ENCODE measurements around the gene SUPT4H1. TPM values are rescaled to one million over a fixed set of nuclear protein-coding genes. Genes with fewer than 3 reads are reported as not detected.

Gene SUPT4H1
- total and polyA plus RNA-seq, 9 of the 15 experiments (the other 6 are each of a cell fraction or from before 2014, with no cell fraction given), result 62.1 to 320 (median 117) TPM

DNA sequence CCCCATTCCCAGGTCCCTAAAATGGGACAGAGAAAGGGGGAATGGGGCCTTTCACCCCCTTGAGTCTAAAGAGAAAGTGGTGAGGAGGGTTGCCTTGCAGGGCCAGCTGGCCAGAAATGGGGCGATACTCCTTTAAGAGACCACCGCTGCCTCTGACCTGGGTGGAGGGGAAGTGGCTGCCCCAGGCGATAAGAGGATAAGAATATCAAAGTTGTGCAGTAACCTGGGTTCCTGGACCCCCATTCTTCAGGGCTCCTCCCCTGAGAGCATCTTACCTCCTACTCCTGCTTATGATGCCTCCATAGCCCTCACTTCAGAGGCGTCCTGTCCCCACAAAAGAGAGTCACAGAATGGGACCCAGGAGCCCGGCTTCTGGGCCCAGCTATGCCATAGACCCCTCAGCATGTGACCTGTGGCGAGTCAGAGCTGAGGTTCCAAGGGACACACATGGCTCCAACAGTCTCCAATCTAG, 18.2 kb downstream of the SUPT4H1 start:
- Histone ChIP-seq H4K20me1 (replicated peaks; ENCODE audit: control insufficient read depth, insufficient read depth, low read length) (peaks cover 34% of the 10 kb centered on the region), H3K9ac (ENCODE audit: insufficient read depth in 1 of 2, low read depth in 2 of 2, low read length in 2 of 2) (peak overlapping the region; percentile 96 to 100; a peak in 3 of 4 replicates), H3K27me3 (ENCODE audit: control insufficient read depth in 2 of 2, insufficient read depth in 2 of 2, low read length in 2 of 2) (no peaks in the 10 kb centered on the region), H2AFZ (ENCODE audit: low read depth, low read length) (peak overlapping the region; percentile 72), H3K4me3 (peak overlapping the region; percentile 91), H3K9me3 (replicated peaks; ENCODE audit: control insufficient read depth, insufficient read depth, low read depth, low read length) (no peaks in the 10 kb centered on the region), H3K36me3 (ENCODE audit: control insufficient read depth, insufficient read depth, low read length) (peaks cover 28% of the 10 kb centered on the region), H3K27ac (ENCODE audit: extremely low read depth, low read depth, low read length) (peak overlapping the region; percentile 99), H3K4me1 (replicated peaks in 1 of 2; ENCODE audit: control insufficient read depth in 2 of 2, insufficient read depth in 2 of 2, low read length in 2 of 2) (peaks cover 57 to 65% of the 10 kb centered on the region in 2 experiments), H3K9me1 (ENCODE audit: control insufficient read depth, insufficient read depth, low read length) (no peaks in the 10 kb centered on the region), H3K79me2 (ENCODE audit: control insufficient read depth, insufficient read depth, low read length) (peaks cover 97% of the 10 kb centered on the region), H3K4me2 (ENCODE audit: insufficient read depth, low read length) (peak overlapping the region; percentile 90)
- in situ Hi-C loops (cut with MboI), result no loop called here
- ChIA-PET CTCF (ENCODE audit: low intra/inter-chr PET ratio) (no interaction called here), POLR2A (interaction anchor here (0.6 to 4.8 kb wide), 11 partner anchors 9 to 1285 kb away, joined by 3 to 79 read pairs (median 4); partner anchors contain the start of genes RNF43 and SUPT4H1)
- BruUV-seq (replicated peaks), result no TSS peak
- DNase-seq (ENCODE audit: extremely low read depth in 1 of 4, low spot score in 3 of 4) (peak in 1 of 4 experiments; percentile 75), FAIRE-seq (no peak), ATAC-seq (no peak)
- intact Hi-C loops (cut with micrococcal nuclease), result loop anchor here (10.0 kb wide), 1 partner anchor 301 kb away; no protein-coding TSS in a partner anchor
- WGBS (ENCODE audit: insufficient coverage, low coverage, missing lambda C conversion rate), result 2% methylated on average over 6 of the region's 6 CpGs
- TF ChIP-seq DMBX1 (CRISPR knock-in tag; IDR thresholded peaks at IDR 0.05; ENCODE audit: borderline replicate concordance), result no peak
- TF ChIP-seq CBFA2T3 (IDR thresholded peaks at IDR 0.05), result peak; percentile 53
- no peak for TF ChIP-seq NFE2L1 (tag; IDR thresholded peaks at IDR 0.05; ENCODE audit: borderline replicate concordance, low read depth)
- 0 out of 2 replicates have a peak, but pooled peaks have one; percentile 28 for TF ChIP-seq ARID2 (IDR thresholded peaks at IDR 0.05)
- TF ChIP-seq LEF1 (IDR thresholded peaks at IDR 0.05), result no peak
- no peak for TF ChIP-seq FOXP1 (CRISPR knock-in tag; IDR thresholded peaks at IDR 0.05)
- peak; percentile 74; the same call in 1 of the 2 replicates for TF ChIP-seq SPI1 (IDR thresholded peaks at IDR 0.05; ENCODE audit: borderline replicate concordance, low read depth, low read length)
- 0 out of 2 replicates have a peak, but pooled peaks have one; percentile 18 for TF ChIP-seq ATF7 (IDR thresholded peaks at IDR 0.05)
- TF ChIP-seq ZC3H11A (IDR thresholded peaks at IDR 0.05; ENCODE audit: low read depth, low read length), result no peak
- TF ChIP-seq, protein P1, sequence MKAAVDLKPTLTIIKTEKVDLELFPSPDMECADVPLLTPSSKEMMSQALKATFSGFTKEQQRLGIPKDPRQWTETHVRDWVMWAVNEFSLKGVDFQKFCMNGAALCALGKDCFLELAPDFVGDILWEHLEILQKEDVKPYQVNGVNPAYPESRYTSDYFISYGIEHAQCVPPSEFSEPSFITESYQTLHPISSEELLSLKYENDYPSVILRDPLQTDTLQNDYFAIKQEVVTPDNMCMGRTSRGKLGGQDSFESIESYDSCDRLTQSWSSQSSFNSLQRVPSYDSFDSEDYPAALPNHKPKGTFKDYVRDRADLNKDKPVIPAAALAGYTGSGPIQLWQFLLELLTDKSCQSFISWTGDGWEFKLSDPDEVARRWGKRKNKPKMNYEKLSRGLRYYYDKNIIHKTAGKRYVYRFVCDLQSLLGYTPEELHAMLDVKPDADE (conservative IDR thresholded peaks at IDR 0.05; ENCODE audit: control insufficient read depth, low read depth, low read length), result 0 out of 2 replicates have a peak, but pooled peaks have one; percentile 7
- TF ChIP-seq, protein P2, sequence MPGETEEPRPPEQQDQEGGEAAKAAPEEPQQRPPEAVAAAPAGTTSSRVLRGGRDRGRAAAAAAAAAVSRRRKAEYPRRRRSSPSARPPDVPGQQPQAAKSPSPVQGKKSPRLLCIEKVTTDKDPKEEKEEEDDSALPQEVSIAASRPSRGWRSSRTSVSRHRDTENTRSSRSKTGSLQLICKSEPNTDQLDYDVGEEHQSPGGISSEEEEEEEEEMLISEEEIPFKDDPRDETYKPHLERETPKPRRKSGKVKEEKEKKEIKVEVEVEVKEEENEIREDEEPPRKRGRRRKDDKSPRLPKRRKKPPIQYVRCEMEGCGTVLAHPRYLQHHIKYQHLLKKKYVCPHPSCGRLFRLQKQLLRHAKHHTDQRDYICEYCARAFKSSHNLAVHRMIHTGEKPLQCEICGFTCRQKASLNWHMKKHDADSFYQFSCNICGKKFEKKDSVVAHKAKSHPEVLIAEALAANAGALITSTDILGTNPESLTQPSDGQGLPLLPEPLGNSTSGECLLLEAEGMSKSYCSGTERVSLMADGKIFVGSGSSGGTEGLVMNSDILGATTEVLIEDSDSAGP (CRISPR knock-in tag; IDR thresholded peaks at IDR 0.05), result peak; percentile 90
- TF ChIP-seq, protein P3, sequence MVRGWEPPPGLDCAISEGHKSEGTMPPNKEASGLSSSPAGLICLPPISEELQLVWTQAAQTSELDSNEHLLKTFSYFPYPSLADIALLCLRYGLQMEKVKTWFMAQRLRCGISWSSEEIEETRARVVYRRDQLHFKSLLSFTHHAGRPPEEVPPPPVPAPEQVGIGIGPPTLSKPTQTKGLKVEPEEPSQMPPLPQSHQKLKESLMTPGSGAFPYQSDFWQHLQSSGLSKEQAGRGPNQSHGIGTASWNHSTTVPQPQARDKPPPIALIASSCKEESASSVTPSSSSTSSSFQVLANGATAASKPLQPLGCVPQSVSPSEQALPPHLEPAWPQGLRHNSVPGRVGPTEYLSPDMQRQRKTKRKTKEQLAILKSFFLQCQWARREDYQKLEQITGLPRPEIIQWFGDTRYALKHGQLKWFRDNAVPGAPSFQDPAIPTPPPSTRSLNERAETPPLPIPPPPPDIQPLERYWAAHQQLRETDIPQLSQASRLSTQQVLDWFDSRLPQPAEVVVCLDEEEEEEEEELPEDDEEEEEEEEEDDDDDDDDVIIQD (CRISPR knock-in tag; IDR thresholded peaks at IDR 0.05), result no peak
- no peak for TF ChIP-seq ZNF785 (CRISPR knock-in tag; IDR thresholded peaks at IDR 0.05)
- TF ChIP-seq, protein P4, sequence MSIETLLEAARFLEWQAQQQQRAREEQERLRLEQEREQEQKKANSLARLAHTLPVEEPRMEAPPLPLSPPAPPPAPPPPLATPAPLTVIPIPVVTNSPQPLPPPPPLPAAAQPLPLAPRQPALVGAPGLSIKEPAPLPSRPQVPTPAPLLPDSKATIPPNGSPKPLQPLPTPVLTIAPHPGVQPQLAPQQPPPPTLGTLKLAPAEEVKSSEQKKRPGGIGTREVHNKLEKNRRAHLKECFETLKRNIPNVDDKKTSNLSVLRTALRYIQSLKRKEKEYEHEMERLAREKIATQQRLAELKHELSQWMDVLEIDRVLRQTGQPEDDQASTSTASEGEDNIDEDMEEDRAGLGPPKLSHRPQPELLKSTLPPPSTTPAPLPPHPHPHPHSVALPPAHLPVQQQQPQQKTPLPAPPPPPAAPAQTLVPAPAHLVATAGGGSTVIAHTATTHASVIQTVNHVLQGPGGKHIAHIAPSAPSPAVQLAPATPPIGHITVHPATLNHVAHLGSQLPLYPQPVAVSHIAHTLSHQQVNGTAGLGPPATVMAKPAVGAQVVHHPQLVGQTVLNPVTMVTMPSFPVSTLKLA (conservative IDR thresholded peaks at IDR 0.05), result 0 out of 4 replicates have a peak, but pooled peaks of 1 of the 2 experiments have one; percentile 19
- TF ChIP-seq, protein P5, sequence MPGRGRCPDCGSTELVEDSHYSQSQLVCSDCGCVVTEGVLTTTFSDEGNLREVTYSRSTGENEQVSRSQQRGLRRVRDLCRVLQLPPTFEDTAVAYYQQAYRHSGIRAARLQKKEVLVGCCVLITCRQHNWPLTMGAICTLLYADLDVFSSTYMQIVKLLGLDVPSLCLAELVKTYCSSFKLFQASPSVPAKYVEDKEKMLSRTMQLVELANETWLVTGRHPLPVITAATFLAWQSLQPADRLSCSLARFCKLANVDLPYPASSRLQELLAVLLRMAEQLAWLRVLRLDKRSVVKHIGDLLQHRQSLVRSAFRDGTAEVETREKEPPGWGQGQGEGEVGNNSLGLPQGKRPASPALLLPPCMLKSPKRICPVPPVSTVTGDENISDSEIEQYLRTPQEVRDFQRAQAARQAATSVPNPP (IDR thresholded peaks at IDR 0.05; ENCODE audit: borderline replicate concordance, insufficient read depth, insufficient read length), result no peak
